Adrenal gland (tissue), 5 donors: ENCODE measurements around the gene MAPK11.

Experiments used
- POLR2A ChIP-seq, 2 donors: fragments of 450-650 bp; IDR thresholded peaks; one replicate each; pipeline ENCODE4 v1.6.1; 2017; ENCODE audit warnings: antibody characterized with exemption in 2 of 2, mild to moderate bottlenecking in 2 of 2, moderate library complexity in 1 of 2
- TF ChIP-seq, protein P1 (sequence below), 6 experiments: fragments of 450-650 bp in 4 of 6; fragments of 200-600 bp in 2 of 6; sonication (generic) in 1 of 6; IDR thresholded peaks; 1 replicate in 5 of 6; 2 replicates in 1 of 6; pipeline versions ENCODE4 v1.5.1 to v1.8.0; 2016 to 2021; ENCODE audit warnings: antibody characterized with exemption in 6 of 6, mild to moderate bottlenecking in 2 of 6, moderate library complexity in 1 of 6
- donor health status: DM: no; HTN: no; CAD: no.

DNA sequence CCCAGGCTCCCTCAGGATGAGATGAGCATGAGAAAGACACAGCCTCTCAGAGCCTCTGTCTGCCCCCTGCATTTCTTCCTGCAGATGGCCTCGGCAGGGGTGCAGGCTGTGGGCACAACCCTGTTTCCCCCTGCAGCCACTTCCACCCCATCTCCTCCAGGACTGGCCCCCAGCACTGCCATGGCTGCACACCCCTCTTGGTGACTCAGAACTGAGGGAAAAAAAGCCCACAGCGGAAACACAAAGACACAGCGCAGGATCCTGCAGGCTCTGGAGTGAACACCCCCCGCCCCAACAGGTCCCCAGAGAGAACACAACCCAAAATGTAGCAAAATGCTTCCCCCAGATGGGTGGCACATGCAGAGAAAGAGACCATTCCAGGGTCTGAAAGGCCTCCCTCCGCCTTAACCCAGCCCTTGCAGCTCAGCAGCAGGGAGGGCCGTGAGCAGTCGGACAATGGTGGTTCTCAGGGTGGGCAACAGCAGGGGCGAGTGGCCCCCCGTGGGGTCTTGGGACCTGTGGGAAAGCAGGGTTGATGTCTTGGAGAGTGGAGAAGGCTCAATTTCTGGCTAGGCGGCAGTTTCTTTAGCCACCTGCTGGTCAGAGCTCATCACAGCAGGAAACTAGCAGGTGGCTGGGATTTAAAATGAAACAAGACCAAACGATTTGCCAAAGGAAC, 33.3 kb downstream of the MAPK11 start:
- TF ChIP-seq, protein P1, sequence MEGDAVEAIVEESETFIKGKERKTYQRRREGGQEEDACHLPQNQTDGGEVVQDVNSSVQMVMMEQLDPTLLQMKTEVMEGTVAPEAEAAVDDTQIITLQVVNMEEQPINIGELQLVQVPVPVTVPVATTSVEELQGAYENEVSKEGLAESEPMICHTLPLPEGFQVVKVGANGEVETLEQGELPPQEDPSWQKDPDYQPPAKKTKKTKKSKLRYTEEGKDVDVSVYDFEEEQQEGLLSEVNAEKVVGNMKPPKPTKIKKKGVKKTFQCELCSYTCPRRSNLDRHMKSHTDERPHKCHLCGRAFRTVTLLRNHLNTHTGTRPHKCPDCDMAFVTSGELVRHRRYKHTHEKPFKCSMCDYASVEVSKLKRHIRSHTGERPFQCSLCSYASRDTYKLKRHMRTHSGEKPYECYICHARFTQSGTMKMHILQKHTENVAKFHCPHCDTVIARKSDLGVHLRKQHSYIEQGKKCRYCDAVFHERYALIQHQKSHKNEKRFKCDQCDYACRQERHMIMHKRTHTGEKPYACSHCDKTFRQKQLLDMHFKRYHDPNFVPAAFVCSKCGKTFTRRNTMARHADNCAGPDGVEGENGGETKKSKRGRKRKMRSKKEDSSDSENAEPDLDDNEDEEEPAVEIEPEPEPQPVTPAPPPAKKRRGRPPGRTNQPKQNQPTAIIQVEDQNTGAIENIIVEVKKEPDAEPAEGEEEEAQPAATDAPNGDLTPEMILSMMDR (IDR thresholded peaks at IDR 0.05): peak in 2 of 6 experiments; percentile 13 to 29
- no peak for TF ChIP-seq POLR2A (IDR thresholded peaks at IDR 0.05)
